ENCODE results near the gene CPN1.
"Not testable (repeated sequence)": the region's sequence is repeated elsewhere in the genome, so short reads cannot be mapped to it uniquely, and the experiment has no call there.

The CPN1 gene

DNA sequence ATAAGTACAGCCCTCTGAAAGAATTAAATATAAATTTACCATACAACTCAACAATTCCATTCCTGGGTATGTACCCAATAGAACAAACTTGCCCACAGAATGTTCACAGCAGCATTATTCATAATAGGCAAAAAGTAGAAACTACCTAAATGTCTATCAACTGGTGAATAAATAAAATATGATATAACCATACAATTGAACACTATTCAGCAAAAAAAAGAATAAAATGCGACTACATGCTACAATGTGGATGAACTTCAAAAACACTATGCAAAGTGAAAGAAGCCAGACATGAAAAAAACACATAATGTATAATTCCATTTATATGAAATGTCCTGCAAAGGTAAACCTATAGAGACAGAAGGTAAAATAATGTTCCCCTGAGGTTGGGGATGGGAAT, 2.0 kb upstream of the CPN1 start:
- H3K27me3 ChIP-seq (ENCODE audit: control insufficient read depth in 3 of 3, insufficient read depth in 3 of 3, low read depth in 1 of 3, low read length in 3 of 3) = peaks cover 0 to 17% (median 0%) of the 10 kb centered on the region in 3 experiments
- H3K9me3 ChIP-seq (replicated peaks in 1 of 2; ENCODE audit: control insufficient read depth in 2 of 2, insufficient read depth in 1 of 2, low read depth in 1 of 2, low read length in 2 of 2) = no peaks in the 10 kb centered on the region
- no peak overlapping the region for H3K4ac ChIP-seq (ENCODE audit: low read length)
- DNase-seq (ENCODE audit: low spot score) = no peak
- H3K4me3 ChIP-seq (ENCODE audit: low read length in 2 of 2) = no peak overlapping the region
- H2BK15ac ChIP-seq (ENCODE audit: low read length) = no peak overlapping the region
- no peak overlapping the region for H2AFZ ChIP-seq (ENCODE audit: low read length)
- no peak overlapping the region for H3K23ac ChIP-seq (ENCODE audit: low read depth, low read length, poor library complexity)
- H3K27ac ChIP-seq (replicated peaks; ENCODE audit: low read length) = no peak overlapping the region
- no peak overlapping the region for H3K14ac ChIP-seq (ENCODE audit: low read length)
- H3K18ac ChIP-seq (ENCODE audit: low read length) = no peak overlapping the region
- no peak overlapping the region for H4K8ac ChIP-seq (ENCODE audit: low read depth, low read length)
- H3K79me1 ChIP-seq (ENCODE audit: low read depth, low read length) = no peaks in the 10 kb centered on the region
- H2BK12ac ChIP-seq (ENCODE audit: low read length) = no peak overlapping the region
- no peak overlapping the region for H2BK120ac ChIP-seq (ENCODE audit: low read depth, low read length)
- H3K4me1 ChIP-seq (ENCODE audit: control insufficient read depth in 2 of 2, insufficient read depth in 1 of 2, low read depth in 1 of 2, low read length in 2 of 2) = peaks cover 0 to 3% of the 10 kb centered on the region in 2 donors
- H2BK5ac ChIP-seq (ENCODE audit: low read length) = no peak overlapping the region
- H4K91ac ChIP-seq (ENCODE audit: low read depth, low read length, poor library complexity) = no peak overlapping the region
- no peak overlapping the region for H3K9ac ChIP-seq (ENCODE audit: low read depth, low read length, poor library complexity)
- no CpG with 5 or more reads among the region's 1 CpG for WGBS, 2 donors (ENCODE audit: extremely low coverage in 2 of 2, insufficient read length in 2 of 2, insufficient replicate concordance in 1 of 2)
- H3K4me2 ChIP-seq (ENCODE audit: insufficient read depth, low read length, poor library complexity, severe bottlenecking) = no peak overlapping the region
- H3K36me3 ChIP-seq (replicated peaks in 1 of 2; ENCODE audit: control insufficient read depth in 2 of 2, insufficient read depth in 2 of 2, low read length in 2 of 2) = no peaks in the 10 kb centered on the region
- H2AK5ac ChIP-seq (ENCODE audit: low read depth, low read length) = no peak overlapping the region

DNA sequence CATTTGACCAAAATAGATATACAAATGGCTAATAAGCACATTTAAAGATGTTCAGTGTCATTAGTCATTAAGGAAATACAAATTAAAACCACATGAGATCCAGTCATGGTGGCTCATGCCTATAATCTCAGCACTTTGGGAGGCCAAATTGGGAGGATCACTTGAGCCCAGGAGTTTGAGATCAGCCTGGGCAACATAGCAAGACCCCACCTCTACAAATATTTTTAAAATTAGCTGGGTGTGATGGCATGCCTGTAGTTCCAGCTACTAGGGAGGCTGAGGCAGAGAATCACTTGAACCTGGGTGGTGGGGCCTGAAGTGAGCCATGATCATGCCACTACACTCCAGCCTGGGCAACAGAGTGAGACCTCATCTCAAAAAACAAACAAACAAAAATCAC, 607 bp upstream of the CPN1 start:
- H3K14ac ChIP-seq (ENCODE audit: low read length); H3K9ac ChIP-seq (ENCODE audit: low read depth, low read length, poor library complexity); H2BK5ac ChIP-seq (ENCODE audit: low read length); H3K4ac ChIP-seq (ENCODE audit: low read length); H3K4me3 ChIP-seq (ENCODE audit: low read length in 2 of 2); H3K4me1 ChIP-seq (ENCODE audit: control insufficient read depth in 2 of 2, insufficient read depth in 1 of 2, low read depth in 1 of 2, low read length in 2 of 2); H3K9me3 ChIP-seq (replicated peaks in 1 of 2; ENCODE audit: control insufficient read depth in 2 of 2, insufficient read depth in 1 of 2, low read depth in 1 of 2, low read length in 2 of 2); H3K18ac ChIP-seq (ENCODE audit: low read length); H2AK5ac ChIP-seq (ENCODE audit: low read depth, low read length); H3K4me2 ChIP-seq (ENCODE audit: insufficient read depth, low read length, poor library complexity, severe bottlenecking); H3K79me1 ChIP-seq (ENCODE audit: low read depth, low read length); H2BK12ac ChIP-seq (ENCODE audit: low read length); H3K27ac ChIP-seq (replicated peaks; ENCODE audit: low read length); H4K8ac ChIP-seq (ENCODE audit: low read depth, low read length); H2BK120ac ChIP-seq (ENCODE audit: low read depth, low read length); H3K36me3 ChIP-seq (replicated peaks in 1 of 2; ENCODE audit: control insufficient read depth in 2 of 2, insufficient read depth in 2 of 2, low read length in 2 of 2); H2BK15ac ChIP-seq (ENCODE audit: low read length); H2AFZ ChIP-seq (ENCODE audit: low read length); H3K23ac ChIP-seq (ENCODE audit: low read depth, low read length, poor library complexity); DNase-seq (ENCODE audit: low spot score); H4K91ac ChIP-seq (ENCODE audit: low read depth, low read length, poor library complexity): not testable (repeated sequence)
- H3K27me3 ChIP-seq (ENCODE audit: control insufficient read depth in 3 of 3, insufficient read depth in 3 of 3, low read depth in 1 of 3, low read length in 3 of 3) = peaks cover 0 to 18% (median 0%) of the 10 kb centered on the region in 3 experiments

DNA sequence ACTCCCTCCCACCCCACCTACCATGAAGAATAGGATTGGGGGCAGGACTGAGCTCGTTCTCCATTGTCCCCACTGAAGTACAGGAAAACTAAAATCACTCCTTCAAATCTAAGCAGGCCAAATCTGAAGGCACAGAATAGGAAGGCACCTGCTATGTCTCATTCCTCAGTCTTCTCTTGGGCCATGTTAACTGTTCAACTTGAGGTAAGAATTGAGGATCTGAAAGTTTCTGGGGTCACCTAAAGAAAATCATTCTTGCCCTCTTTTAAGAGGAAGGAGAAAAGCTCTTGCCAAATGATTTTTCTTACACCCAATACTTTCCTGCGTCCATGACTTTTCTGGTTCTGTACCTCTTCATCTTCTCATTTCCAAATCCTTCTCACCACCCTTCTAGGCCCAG, 4.9 kb downstream of the CPN1 start:
- H2AFZ ChIP-seq (ENCODE audit: low read length) = no peak overlapping the region
- H3K9me3 ChIP-seq (replicated peaks in 1 of 2; ENCODE audit: control insufficient read depth in 2 of 2, insufficient read depth in 1 of 2, low read depth in 1 of 2, low read length in 2 of 2) = no peaks in the 10 kb centered on the region
- H3K79me1 ChIP-seq (ENCODE audit: low read depth, low read length) = no peaks in the 10 kb centered on the region
- peaks cover 0 to 13% (median 0%) of the 10 kb centered on the region in 3 experiments for H3K27me3 ChIP-seq (ENCODE audit: control insufficient read depth in 3 of 3, insufficient read depth in 3 of 3, low read depth in 1 of 3, low read length in 3 of 3)
- no peak overlapping the region for H3K18ac ChIP-seq (ENCODE audit: low read length)
- H2BK120ac ChIP-seq (ENCODE audit: low read depth, low read length) = no peak overlapping the region
- no peak overlapping the region for H2BK5ac ChIP-seq (ENCODE audit: low read length)
- no peak for DNase-seq (ENCODE audit: low spot score)
- H3K23ac ChIP-seq (ENCODE audit: low read depth, low read length, poor library complexity) = no peak overlapping the region
- H3K4ac ChIP-seq (ENCODE audit: low read length) = no peak overlapping the region
- H2BK15ac ChIP-seq (ENCODE audit: low read length) = no peak overlapping the region
- no peak overlapping the region for H4K91ac ChIP-seq (ENCODE audit: low read depth, low read length, poor library complexity)
- no peak overlapping the region for H3K9ac ChIP-seq (ENCODE audit: low read depth, low read length, poor library complexity)
- H3K4me3 ChIP-seq (ENCODE audit: low read length in 2 of 2) = no peak overlapping the region
- no peak overlapping the region for H4K8ac ChIP-seq (ENCODE audit: low read depth, low read length)
- H3K4me2 ChIP-seq (ENCODE audit: insufficient read depth, low read length, poor library complexity, severe bottlenecking) = no peak overlapping the region
- H3K14ac ChIP-seq (ENCODE audit: low read length) = no peak overlapping the region
- no CpG with 5 or more reads among the region's 2 CpGs for WGBS, 2 donors (ENCODE audit: extremely low coverage in 2 of 2, insufficient read length in 2 of 2, insufficient replicate concordance in 1 of 2)
- no peak overlapping the region for H3K27ac ChIP-seq (replicated peaks; ENCODE audit: low read length)
- H2BK12ac ChIP-seq (ENCODE audit: low read length) = no peak overlapping the region
- no peak overlapping the region for H2AK5ac ChIP-seq (ENCODE audit: low read depth, low read length)
- H3K4me1 ChIP-seq (ENCODE audit: control insufficient read depth in 2 of 2, insufficient read depth in 1 of 2, low read depth in 1 of 2, low read length in 2 of 2) = peaks cover 0 to 3% of the 10 kb centered on the region in 2 donors
- no peaks in the 10 kb centered on the region for H3K36me3 ChIP-seq (replicated peaks in 1 of 2; ENCODE audit: control insufficient read depth in 2 of 2, insufficient read depth in 2 of 2, low read length in 2 of 2)

DNA sequence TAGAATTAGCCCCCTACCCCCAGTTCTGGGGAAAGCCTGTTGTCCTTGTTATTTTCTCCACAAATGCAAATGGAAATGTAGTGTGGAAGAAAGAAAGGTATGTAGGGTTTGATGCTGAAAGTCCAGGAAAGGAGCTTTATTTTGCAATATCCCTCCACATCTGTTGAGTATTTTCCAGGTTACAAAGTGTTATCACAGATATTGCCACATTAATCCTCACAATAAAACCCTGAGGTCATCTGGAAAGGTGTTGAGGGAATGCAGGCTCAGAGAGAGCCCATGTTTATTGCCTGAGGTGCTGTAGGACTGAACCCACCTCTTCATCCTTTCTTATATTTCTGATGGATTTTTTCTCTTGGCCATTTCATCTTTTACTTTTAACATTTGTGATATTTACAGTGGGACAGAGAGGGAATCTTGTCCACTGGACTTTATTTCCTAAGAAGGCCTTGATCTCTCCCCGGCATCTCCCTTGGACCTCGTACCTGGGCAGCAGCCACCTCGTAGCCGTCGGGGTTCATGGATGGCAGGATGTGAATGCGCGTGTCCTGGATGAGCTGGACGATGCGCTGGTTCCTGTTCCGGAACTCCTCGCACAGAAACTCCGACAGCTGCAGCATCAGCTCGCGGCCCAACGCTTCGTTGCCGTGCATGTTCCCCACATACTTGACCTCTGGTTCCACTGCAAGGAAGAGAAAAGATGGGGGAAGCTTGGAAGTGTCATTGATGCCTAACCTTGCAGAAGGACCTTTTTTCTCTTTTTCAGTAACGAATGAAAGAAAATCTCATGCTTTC, 6.0 kb downstream of the CPN1 start:
- Histone ChIP-seq H3K9me3 (replicated peaks in 1 of 2; ENCODE audit: control insufficient read depth in 2 of 2, insufficient read depth in 1 of 2, low read depth in 1 of 2, low read length in 2 of 2) (no peaks in the 10 kb centered on the region), H3K79me1 (ENCODE audit: low read depth, low read length) (no peaks in the 10 kb centered on the region), H2BK5ac (ENCODE audit: low read length) (no peak overlapping the region), H3K36me3 (replicated peaks in 1 of 2; ENCODE audit: control insufficient read depth in 2 of 2, insufficient read depth in 2 of 2, low read length in 2 of 2) (no peaks in the 10 kb centered on the region), H3K14ac (ENCODE audit: low read length) (no peak overlapping the region), H3K4me1 (ENCODE audit: control insufficient read depth in 2 of 2, insufficient read depth in 1 of 2, low read depth in 1 of 2, low read length in 2 of 2) (no peaks in the 10 kb centered on the region), H3K4me3 (ENCODE audit: low read length in 2 of 2) (no peak overlapping the region), H3K23ac (ENCODE audit: low read depth, low read length, poor library complexity) (peak overlapping the region; percentile 4), H3K18ac (ENCODE audit: low read length) (no peak overlapping the region), H3K4me2 (ENCODE audit: insufficient read depth, low read length, poor library complexity, severe bottlenecking) (no peak overlapping the region), H2AFZ (ENCODE audit: low read length) (no peak overlapping the region), H3K4ac (ENCODE audit: low read length) (no peak overlapping the region), H2BK15ac (ENCODE audit: low read length) (no peak overlapping the region), H3K27ac (replicated peaks; ENCODE audit: low read length) (no peak overlapping the region), H2AK5ac (ENCODE audit: low read depth, low read length) (no peak overlapping the region), H4K8ac (ENCODE audit: low read depth, low read length) (no peak overlapping the region), H4K91ac (ENCODE audit: low read depth, low read length, poor library complexity) (no peak overlapping the region), H2BK120ac (ENCODE audit: low read depth, low read length) (no peak overlapping the region), H2BK12ac (ENCODE audit: low read length) (no peak overlapping the region), H3K27me3 (ENCODE audit: control insufficient read depth in 3 of 3, insufficient read depth in 3 of 3, low read depth in 1 of 3, low read length in 3 of 3) (peaks cover 0 to 10% (median 0%) of the 10 kb centered on the region in 3 experiments), H3K9ac (ENCODE audit: low read depth, low read length, poor library complexity) (no peak overlapping the region)
- no peak for DNase-seq (ENCODE audit: low spot score)
- no CpG with 5 or more reads among the region's 18 CpGs for WGBS, 2 donors (ENCODE audit: extremely low coverage in 2 of 2, insufficient read length in 2 of 2, insufficient replicate concordance in 1 of 2)

All from neuronal stem cell (in vitro differentiated cells).